GM21576 (cell line): Measurements from ENCODE around the gene FSCN2.
"Not testable (repeated sequence)": the region's sequence is repeated elsewhere in the genome, so short reads cannot be mapped to it uniquely, and the experiment has no call there.

Source experiments
- ATAC-seq: cut with Tn5 transposase; IDR thresholded peaks from one replicate; pipeline ENCODE4 v1.9.1; 2021; ENCODE audit warnings: mild to moderate bottlenecking, moderate library complexity; ENCODE audit not compliant: unreplicated experiment

Gene FSCN2

GRCh38 chr17:81524039-81524864, 3.9 kb upstream of the FSCN2 start:
- ATAC-seq: no peak

GRCh38 chr17:81524865-81525159, 3.4 kb upstream of the FSCN2 start:
- ATAC-seq: no peak

GRCh38 chr17:81526662-81527571, 1.3 kb upstream of the FSCN2 start:
- no peak for ATAC-seq

GRCh38 chr17:81528384-81528650, 140 bp downstream of the FSCN2 start:
- ATAC-seq: no peak

- no peak for ATAC-seq
Measured at GRCh38 chr17:81528651-81529436, 667 bp downstream of the FSCN2 start.

GRCh38 chr17:81529437-81529803, 1.2 kb downstream of the FSCN2 start:
- no peak for ATAC-seq

- ATAC-seq: not testable (repeated sequence)
Measured at GRCh38 chr17:81531013-81531412, 2.8 kb downstream of the FSCN2 start.

GRCh38 chr17:81531998-81532404, 3.8 kb downstream of the FSCN2 start:
- ATAC-seq: not testable (repeated sequence)

- no peak for ATAC-seq
Measured at GRCh38 chr17:81532490-81533287, 4.5 kb downstream of the FSCN2 start.

GRCh38 chr17:81533339-81534141, 5.4 kb downstream of the FSCN2 start:
- ATAC-seq: no peak

- no peak for ATAC-seq
Measured at GRCh38 chr17:81534157-81535006, 6.2 kb downstream of the FSCN2 start.

GRCh38 chr17:81535007-81535328, 6.8 kb downstream of the FSCN2 start:
- no peak for ATAC-seq

GRCh38 chr17:81535480-81536298, 7.5 kb downstream of the FSCN2 start:
- no peak for ATAC-seq

- no peak for ATAC-seq
Measured at GRCh38 chr17:81536299-81537290, 8.4 kb downstream of the FSCN2 start.

GRCh38 chr17:81537343-81537855, 9.2 kb downstream of the FSCN2 start:
- no peak for ATAC-seq

- no peak for ATAC-seq
Measured at GRCh38 chr17:81537856-81538555, 9.8 kb downstream of the FSCN2 start.
